Progenitor cell of endocrine pancreas (in vitro differentiated cells): Measurements from ENCODE around the gene RSPO4. TPM values are rescaled to one million over a fixed set of nuclear protein-coding genes. Genes with fewer than 3 reads are reported as not detected.

Experiments
- DNase-seq: peaks from one replicate; pipeline ENCODE4 v3.0.0; 2021; ENCODE audit warnings: low spot score; ENCODE audit not compliant: unreplicated experiment
- H3K27ac Mint-ChIP-seq: 2 replicates; pipeline ENCODE4 v1.8.0; 2021; ENCODE audit warnings: mild to moderate bottlenecking, moderate library complexity, mixed read lengths
- H3K27me3 Mint-ChIP-seq: 2 replicates; pipeline ENCODE4 v1.8.0; 2021; ENCODE audit warnings: mixed read lengths
- H3K36me3 Mint-ChIP-seq: 2 replicates; pipeline ENCODE4 v1.8.0; 2022; ENCODE audit warnings: mixed read lengths; ENCODE audit not compliant: insufficient read depth
- H3K4me1 Mint-ChIP-seq: 2 replicates; pipeline ENCODE4 v1.8.0; 2021; ENCODE audit warnings: low read depth, mixed read lengths
- H3K4me3 Mint-ChIP-seq: 2 replicates; pipeline ENCODE4 v1.8.0; 2021; ENCODE audit warnings: low read depth, mild to moderate bottlenecking, moderate library complexity, mixed read lengths
- H3K9me3 Mint-ChIP-seq: 2 replicates; pipeline ENCODE4 v1.8.0; 2021; ENCODE audit warnings: low read depth, mixed read lengths
- total RNA-seq: library from RNA; stranded (reverse); gene quantifications from 2 replicates; pipeline ENCODE4 v1.2.1, GENCODE V29; 2021
- TF ChIP-seq, protein P1 (sequence below): fragments of 200-600 bp; sonication (generic); IDR thresholded peaks from one replicate; pipeline ENCODE4 v1.5.0; 2021; ENCODE audit warnings: antibody characterized with exemption, mild to moderate bottlenecking; ENCODE audit not compliant: unreplicated experiment

The RSPO4 gene
- total RNA-seq, 1 donor from 2014 or later, result 1.4 TPM

DNA sequence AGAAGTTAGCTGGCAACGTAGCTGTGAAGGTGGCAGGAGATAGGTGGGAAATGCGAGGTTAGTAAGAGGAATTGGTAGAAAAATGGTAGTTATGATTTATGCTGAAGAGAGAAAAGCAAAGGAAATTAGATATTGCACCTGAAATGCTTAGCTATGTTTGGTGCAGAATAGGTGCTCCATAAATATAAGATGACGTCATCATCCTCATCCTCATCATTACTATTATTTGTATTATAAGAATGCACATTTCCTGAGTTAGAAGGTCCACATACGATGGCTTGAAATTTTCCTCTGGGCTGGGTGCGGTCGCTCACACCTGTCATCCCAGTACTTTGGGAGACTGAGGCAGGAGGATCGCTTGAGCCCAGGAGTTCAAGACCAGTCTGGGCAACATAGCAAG is 46.5 kb downstream of the RSPO4 start:
- Mint-ChIP-seq H3K27ac (no peak overlapping the region), H3K4me1 (no peaks in the 10 kb centered on the region)

DNA sequence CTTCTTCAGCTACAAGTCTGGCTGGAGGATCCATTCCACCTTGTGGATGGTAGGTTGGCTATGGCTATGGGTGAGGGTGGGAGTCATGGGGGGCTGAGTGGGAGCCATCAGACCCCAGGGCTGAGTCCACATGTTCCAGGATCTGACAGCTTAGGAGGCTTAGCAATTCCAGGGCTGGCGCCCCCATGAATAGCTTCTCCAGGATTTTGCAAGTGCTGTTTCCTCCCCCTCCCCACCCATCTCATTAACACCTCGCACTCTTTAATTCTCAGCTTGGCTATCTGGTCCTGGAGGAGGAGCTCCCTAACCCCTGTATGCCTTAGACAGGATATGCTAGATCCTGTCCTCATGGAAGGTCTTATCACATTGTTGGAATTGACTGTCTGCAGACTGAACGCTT is 47.0 kb downstream of the RSPO4 start:
- H3K27me3 Mint-ChIP-seq, result peaks cover 23% of the 10 kb centered on the region
- no peaks in the 10 kb centered on the region for H3K36me3 Mint-ChIP-seq
- H3K9me3 Mint-ChIP-seq, result no peaks in the 10 kb centered on the region
- TF ChIP-seq, protein P1, sequence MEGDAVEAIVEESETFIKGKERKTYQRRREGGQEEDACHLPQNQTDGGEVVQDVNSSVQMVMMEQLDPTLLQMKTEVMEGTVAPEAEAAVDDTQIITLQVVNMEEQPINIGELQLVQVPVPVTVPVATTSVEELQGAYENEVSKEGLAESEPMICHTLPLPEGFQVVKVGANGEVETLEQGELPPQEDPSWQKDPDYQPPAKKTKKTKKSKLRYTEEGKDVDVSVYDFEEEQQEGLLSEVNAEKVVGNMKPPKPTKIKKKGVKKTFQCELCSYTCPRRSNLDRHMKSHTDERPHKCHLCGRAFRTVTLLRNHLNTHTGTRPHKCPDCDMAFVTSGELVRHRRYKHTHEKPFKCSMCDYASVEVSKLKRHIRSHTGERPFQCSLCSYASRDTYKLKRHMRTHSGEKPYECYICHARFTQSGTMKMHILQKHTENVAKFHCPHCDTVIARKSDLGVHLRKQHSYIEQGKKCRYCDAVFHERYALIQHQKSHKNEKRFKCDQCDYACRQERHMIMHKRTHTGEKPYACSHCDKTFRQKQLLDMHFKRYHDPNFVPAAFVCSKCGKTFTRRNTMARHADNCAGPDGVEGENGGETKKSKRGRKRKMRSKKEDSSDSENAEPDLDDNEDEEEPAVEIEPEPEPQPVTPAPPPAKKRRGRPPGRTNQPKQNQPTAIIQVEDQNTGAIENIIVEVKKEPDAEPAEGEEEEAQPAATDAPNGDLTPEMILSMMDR, result no peak
- H3K4me3 Mint-ChIP-seq, result no peak overlapping the region
- no peaks in the 10 kb centered on the region for H3K4me1 Mint-ChIP-seq
- H3K27ac Mint-ChIP-seq, result no peak overlapping the region
- DNase-seq, result no peak

More for the DNA sequence above, 46.5 kb downstream of the RSPO4 start:
- Mint-ChIP-seq H3K4me3 (no peak overlapping the region), H3K36me3 (no peaks in the 10 kb centered on the region), H3K27me3 (peaks cover 23% of the 10 kb centered on the region), H3K9me3 (no peaks in the 10 kb centered on the region)
- no peak for DNase-seq
- TF ChIP-seq, protein P1, result no peak

DNA sequence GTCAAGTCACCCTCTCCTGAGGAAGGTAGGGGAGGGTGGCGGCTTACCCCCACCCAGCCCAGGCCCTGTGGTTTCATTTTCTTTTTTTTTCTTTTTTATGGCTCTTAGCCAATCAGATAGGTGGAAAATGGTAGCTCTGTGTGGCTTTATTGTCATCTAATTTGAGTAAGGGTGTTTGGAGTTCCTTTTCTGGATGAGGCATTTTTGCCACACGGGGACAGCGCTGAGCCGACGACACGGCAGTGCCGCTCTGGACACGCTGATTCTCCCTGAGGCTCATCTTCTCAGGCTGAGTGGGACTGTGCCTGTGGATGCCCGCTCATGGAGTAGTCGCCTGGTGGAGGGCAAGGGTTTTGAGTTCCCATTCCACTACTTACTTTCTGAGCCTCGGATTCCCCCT is 48.4 kb downstream of the RSPO4 start:
- TF ChIP-seq, protein P1, result peak; percentile 32
- Mint-ChIP-seq H3K27ac (no peak overlapping the region), H3K4me3 (no peak overlapping the region), H3K36me3 (no peaks in the 10 kb centered on the region), H3K27me3 (peaks cover 23% of the 10 kb centered on the region), H3K9me3 (no peaks in the 10 kb centered on the region), H3K4me1 (no peaks in the 10 kb centered on the region)
- no peak for DNase-seq

DNA sequence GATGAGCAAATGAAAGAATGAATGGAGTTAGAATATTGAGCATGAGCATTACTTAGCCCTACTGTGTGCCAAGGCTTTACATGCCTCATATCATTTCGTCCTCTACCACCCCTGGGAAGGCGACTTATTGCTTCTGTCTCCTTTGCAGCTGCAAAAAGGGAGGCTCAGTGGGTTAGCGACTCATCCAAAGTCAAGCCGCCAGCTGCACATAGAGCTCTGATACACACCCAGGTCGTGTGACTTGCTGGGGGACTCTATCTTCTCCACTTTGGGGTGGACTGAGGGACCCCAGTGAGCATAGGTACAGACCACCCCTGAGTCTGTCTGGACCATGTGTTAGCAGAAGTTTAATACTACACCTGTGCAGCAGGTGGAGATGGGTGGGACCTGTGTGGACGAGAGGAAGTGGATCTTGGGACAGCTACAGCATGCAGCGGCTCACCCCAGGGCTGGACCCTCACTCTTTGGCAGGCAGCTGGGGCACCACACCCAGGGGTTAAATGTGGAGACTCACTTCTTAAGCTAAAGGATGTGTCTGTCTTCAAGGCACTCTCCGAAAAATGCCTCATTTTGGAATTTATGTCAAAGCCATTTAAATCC is 49.8 kb downstream of the RSPO4 start:
- Mint-ChIP-seq H3K4me3 (no peak overlapping the region), H3K4me1 (no peaks in the 10 kb centered on the region), H3K27me3 (peaks cover 23% of the 10 kb centered on the region), H3K9me3 (no peaks in the 10 kb centered on the region), H3K27ac (no peak overlapping the region), H3K36me3 (no peaks in the 10 kb centered on the region)
- TF ChIP-seq, protein P1, result no peak
- no peak for DNase-seq

DNA sequence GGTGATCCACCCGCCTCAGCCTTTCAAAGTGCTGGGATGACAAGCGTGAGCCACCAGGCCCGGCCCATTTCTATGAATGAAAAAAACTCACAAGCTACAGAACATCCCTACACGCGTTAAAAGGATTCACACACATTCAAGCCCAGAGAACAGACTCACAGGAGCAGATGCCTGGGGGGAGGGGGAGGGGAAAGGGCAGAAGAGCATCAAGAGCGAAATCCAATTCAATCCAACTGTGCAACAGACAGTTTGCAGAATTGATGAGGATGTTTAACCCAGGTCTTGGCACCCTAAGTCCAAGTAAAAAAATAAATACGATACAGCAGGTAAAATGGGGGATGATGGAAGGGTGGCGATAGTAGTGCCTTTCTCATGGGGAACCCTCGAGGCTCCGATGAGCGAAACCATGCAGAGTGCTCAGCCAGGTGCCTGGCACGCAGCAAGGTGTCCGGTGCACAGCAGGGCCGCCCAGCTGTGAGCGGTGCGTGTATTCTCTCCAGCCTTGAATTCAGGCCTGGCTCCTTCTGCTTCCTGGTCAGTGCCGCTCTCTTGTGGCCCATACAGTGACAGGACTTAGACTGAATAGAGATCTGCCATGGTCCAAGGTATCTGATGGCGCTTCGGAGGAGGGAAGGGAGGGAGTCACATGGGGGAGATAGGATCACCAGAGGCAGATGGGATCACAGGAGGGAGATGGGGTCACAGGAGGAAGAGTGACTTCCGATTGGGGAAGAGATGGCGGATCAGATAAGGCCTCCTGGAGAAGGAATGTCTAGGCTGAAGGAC is 50.5 kb downstream of the RSPO4 start:
- H3K27me3 Mint-ChIP-seq, result peaks cover 23% of the 10 kb centered on the region
- H3K27ac Mint-ChIP-seq, result no peak overlapping the region
- TF ChIP-seq, protein P1, result no peak
- H3K4me1 Mint-ChIP-seq, result no peaks in the 10 kb centered on the region
- no peak overlapping the region for H3K4me3 Mint-ChIP-seq
- H3K36me3 Mint-ChIP-seq, result no peaks in the 10 kb centered on the region
- H3K9me3 Mint-ChIP-seq, result no peaks in the 10 kb centered on the region
- no peak for DNase-seq
